NCI-H1436 treated with DMSO at 0.1 percent for 48 hours (cell line): ENCODE results near the gene PRC1.

ENCODE experiments used
- DNase-seq: peaks from one replicate; lab custom pipeline; 2025; lab: John Stamatoyannopoulos, UW

Gene PRC1

DNA sequence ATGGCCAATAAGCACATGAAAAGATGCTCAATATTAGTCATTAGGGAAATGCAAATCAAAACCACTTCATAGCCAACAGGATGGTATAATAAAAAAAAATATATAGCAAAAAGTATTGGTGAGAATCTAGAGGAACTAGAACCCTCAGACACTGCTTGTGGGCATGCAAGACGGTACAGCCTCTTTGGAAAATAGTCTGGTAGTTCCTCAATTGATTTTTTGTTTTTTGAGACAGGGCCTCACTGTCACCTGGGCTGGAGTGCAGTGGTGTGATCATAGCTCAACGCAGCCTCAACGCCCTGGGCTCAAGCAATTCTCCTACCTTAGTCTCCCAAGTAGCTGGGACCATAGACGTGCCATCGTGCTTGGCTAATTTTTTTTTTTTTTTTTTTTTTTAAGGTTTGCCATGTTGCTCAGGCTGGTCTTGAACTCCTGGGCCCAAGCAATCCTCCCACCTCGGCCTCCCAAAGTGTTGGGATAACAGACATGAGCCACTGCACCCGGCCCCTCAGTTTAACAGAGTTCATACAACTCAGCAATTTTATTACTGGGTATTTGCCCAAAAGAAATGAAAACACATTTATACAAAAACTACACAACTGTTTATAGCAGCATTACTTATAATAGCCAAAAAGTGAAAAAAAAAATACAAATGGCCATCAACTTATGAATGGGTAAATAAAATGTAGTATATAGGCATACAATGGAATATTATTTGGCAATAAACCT lies 5.1 kb downstream of the PRC1 start:
- DNase-seq: no peak

GRCh38 chr15:90988296-90988695 lies 6.0 kb downstream of the PRC1 start:
- DNase-seq: no peak

DNA sequence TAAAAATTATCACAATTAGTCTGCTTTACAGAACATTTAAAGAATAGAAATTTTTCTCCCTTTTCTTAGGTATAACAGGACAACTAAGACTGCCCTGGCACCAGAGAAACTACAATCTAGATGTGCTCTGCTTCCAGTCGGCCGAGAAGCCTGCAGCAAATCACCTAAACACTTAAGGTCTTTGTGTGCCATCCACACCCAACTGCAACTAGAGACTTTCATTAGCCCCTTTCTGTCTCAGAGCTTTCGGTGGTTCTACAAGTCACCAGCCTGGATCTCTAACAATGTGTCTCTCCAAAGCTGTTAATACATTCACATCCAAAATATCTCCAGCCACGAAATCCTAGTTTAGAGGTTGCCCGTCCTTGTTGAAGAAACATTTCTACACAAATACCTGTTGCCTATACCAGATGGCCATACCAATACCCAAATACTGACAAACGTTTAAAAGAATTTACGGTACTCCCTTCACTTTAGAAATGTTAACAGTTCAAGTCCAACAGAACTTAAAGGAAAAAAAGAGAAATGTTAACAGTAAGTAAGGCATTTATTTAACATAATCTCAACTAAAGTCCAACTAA lies 6.7 kb downstream of the PRC1 start:
- no peak for DNase-seq

- DNase-seq: no peak
Measured at GRCh38 chr15:90986790-90987507, 7.4 kb downstream of the PRC1 start.

DNA sequence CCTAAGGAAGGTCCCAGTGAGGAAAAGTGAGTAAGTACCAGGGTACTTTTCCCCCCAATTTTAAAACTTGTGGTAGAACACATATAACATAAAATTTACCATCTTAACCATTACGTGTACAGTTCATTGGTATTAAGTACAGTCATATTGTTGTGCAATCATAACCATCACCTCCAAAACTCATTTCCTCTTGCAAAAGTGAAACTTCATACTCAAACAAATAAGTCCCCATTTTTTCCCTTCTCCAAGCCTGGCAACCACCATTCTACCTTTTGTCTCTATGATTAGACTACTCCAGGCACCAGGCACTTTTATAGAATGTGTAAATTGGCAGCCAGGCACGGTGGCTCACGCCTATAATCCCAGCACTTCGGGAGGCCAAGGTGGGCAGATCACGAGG lies 12.2 kb downstream of the PRC1 start:
- DNase-seq: no peak

- no peak for DNase-seq
Measured at GRCh38 chr15:90981681-90982080, 12.7 kb downstream of the PRC1 start.

DNA sequence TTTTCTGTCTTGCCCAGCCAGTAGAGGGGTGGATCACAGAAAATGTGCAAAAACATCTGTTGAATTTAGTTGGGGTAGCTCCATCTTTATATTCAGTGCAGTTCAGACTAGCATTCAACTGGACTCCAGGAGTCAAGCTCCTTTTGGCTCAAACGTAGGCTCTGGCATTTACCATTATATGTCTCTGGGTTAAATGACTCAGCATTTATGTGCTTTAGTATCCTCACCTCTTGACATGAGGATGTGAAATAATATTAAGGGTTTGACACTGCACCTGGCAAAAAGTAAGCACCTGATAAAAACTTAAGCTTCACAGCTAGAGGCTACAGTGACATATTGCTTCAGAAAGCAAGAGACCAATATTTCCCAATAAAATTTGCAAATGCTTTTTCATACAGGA lies 14.8 kb downstream of the PRC1 start:
- no peak for DNase-seq

DNA sequence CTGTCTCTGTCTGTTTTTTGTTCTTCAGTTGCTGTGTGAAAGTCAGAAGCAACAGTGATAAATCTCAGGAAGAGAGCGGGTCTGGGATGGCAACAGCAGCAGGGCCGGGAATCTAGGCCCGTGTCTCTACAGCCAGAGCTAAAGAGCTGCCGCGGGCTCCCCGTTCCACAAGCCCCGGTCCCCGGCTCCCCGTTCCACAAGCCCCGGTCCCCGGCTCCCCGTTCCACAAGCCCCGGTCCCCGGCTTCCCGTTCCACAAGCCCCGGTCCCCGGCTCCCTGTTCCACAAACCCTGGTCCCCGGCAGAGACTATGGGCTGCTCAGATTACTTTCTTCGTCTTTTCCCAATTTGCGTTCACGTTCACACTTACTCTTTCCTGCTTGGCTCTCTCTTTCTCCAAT lies 20.1 kb downstream of the PRC1 start:
- no peak for DNase-seq

DNA sequence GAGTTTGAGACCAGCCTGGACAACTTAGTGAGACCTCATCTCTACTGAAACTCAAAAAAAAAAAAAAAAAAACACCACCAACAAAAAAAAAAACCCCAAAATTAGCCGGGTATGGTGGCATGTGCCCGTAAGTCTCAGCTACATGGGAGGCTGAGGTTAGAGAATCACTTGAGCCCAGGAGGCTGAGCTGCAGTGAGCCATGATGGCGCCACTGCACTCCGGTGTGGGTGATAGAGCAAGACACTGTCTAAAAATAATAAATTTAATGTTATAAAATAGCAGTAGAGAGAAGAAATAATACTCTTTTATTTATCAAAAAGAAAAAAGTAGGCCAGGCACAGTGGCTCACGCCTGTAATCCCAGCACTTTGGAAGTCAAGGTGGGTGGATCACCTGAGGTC lies 22.2 kb downstream of the PRC1 start:
- no peak for DNase-seq

DNA sequence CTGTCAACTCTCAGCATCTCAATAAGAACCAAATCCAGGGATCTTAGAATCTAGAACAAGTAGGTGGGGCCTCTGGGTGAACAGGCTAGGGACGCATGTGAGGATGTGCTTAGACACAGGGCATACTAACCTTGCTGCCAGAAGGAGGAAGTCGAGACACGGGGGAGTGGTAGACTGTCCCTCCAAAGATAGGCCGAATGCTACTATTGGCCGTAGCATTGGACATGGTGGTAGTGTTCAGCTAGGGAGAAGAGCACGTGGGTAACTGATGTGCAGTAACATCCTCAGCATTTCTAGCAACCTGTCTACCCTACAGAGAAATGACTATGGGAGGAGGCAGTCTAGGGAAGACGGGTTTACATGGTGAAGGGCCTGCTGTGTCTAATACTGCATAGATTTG lies 24.1 kb downstream of the PRC1 start:
- no peak for DNase-seq

GRCh38 chr15:90968434-90968833 lies 25.9 kb downstream of the PRC1 start:
- no peak for DNase-seq

GRCh38 chr15:90967206-90967605 lies 27.1 kb downstream of the PRC1 start:
- DNase-seq: no peak

GRCh38 chr15:90966262-90966661 lies 28.1 kb downstream of the PRC1 start:
- no peak for DNase-seq

DNA sequence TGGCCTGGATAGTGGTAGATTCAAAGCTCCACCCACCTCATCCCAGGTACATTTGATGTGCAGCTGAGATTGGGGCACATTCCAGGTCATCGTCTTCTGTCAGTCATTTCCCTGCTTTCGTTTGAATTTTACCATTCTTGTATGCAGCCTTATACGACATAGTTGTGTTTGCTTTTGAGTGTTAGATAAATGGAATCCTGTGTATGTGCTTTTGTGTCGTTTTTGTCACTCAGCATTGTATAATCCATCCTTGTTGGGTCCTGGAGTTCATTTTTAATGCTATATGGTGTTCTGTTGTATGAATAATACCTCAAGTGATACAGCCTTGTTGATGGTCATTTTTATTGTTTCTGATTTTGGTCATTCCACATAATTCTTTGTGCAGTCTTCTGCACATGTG lies 32.3 kb downstream of the PRC1 start:
- DNase-seq: no peak

DNA sequence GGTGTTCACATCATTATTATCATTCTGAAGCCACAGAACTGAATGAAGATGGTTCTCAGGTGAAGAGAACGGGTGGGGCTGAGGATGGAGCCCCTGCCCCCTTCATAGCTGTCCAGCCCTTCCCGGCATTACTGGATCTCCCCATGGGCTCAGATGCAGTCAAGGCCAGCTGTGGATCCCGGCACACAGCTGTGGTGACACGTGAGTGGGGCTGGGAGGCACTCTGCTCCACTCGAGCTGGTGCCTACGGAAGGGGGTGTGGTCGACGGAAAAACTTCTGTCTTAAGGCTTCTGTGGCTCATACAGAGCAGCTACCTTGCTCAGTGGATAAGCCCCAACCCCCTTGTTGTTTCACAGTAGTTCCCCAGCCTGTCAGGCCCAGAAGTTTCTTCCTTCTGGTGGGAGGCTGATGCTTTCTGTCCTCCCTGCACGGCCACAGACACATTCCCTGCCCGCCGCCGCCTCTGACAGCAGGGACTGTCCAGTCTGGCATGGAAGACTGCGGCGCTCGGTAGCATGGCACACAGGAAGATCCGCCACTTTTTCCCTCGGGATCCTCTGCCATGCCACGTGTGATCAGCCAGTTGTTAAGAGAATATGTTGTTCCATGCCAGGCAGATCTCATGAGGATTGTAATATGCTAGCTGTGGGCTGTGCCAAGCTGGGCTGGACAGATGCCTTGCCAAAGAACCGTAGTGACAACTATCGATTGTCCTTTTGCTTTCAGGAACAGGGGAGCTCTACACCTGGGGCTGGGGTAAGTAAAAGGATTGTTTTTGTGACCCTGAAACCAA lies 33.8 kb downstream of the PRC1 start:
- DNase-seq: no peak

DNA sequence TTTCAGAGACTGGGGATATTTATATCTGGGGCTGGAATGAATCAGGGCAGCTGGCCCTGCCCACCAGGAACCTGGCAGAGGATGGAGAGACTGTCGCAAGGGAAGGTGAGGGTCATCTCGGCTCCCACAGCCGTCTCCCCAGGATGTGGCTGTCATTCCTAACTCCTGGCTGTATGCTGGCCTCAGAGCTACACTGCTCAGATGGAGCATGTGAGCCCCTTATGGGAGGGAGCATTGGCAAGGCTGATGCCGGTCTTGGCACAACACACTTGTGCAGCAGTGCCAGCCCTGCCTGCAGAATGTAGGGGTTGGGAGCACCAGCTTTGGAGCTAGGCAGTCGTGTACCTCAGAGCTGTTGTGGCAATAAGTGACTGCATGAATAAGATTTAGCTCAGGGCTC lies 34.4 kb downstream of the PRC1 start:
- no peak for DNase-seq

DNA sequence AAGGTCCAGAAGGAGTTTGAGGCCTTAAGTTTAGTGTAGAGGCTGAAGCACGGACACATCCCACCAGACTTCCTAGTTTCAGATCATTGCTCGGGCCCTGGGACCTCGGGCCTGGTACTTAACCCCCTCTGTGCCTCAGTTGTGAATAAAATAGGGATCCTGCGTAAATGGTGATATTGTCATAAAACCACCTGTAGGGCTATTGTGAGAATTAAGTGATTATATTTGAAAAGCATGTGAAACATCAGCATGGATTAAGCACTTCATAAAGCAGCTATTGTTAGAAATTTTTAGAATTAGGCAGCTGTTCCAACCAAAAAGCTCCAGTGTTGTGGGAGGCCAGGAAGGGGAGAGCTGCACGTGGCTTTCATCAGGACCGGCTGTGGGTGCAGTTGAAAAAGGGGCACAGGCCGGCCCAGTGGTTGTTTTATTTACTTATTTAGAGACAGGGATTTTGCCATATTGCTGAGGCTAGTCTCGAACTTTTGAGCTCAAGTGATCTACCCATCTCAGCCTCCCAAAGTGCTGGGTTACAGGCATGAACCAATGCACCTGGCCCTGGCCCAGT lies 35.2 kb downstream of the PRC1 start:
- DNase-seq: no peak

DNA sequence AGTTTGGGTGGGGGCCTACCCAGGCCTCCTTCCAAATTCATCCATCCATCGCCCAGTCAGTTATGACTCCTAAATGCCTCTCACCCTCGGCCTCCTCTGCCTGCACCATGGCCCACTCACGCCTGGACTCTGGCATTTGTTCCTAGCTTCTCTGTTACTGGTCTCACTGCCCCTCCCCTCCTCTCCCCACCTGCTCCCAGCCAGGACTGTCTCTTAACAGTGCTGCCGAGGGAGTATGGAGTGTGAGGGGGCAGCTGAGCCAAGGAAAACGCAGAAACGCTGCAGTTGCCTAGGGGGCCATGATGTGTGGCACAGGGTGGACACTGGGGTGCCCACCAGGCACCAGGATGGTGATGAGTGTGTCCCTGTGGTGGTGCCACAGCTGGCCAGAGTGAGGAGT lies 36.5 kb downstream of the PRC1 start:
- DNase-seq: no peak

DNA sequence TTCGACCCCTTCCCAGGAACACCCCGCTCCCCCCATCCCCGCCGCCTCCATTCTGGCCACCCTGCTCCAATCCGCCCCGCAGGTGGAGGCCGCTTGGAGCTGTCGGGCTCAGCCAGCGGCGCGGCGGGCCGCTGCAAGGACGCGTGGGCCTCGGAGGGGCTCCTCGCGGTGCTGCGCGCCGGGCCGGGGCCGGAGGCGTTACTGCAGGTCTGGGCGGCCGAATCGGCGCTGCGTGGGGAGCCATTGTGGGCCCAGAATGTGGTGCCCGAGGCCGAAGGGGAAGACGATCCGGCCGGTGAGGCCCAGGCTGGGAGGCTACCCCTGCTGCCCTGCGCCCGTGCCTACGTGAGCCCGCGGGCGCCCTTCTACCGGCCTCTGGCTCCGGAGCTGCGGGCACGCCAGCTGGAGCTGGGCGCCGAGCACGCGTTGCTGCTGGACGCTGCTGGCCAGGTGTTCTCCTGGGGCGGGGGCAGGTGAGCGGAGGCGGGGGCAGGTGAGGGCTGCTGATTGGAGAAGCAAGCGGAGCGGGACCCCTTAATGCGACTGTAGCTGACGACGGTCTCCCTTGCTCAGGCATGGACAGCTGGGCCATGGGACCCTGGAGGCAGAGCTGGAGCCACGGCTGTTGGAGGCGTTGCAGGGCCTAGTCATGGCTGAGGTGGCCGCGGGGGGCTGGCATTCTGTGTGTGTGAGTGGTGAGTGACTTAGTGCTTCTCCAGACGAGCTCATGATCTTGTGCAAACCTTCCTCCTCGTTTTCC lies 37.1 kb downstream of the PRC1 start:
- DNase-seq: no peak

GRCh38 chr15:90956274-90957030 lies 37.9 kb downstream of the PRC1 start:
- no peak for DNase-seq
